ENCODE results near the gene NR2C2. TPM values are rescaled to one million over a fixed set of nuclear protein-coding genes. Genes with fewer than 3 reads are reported as not detected.

The NR2C2 gene
- total and polyA plus RNA-seq, 4 donors, result 3.3 to 21.8 (median 14.5) TPM

DNA sequence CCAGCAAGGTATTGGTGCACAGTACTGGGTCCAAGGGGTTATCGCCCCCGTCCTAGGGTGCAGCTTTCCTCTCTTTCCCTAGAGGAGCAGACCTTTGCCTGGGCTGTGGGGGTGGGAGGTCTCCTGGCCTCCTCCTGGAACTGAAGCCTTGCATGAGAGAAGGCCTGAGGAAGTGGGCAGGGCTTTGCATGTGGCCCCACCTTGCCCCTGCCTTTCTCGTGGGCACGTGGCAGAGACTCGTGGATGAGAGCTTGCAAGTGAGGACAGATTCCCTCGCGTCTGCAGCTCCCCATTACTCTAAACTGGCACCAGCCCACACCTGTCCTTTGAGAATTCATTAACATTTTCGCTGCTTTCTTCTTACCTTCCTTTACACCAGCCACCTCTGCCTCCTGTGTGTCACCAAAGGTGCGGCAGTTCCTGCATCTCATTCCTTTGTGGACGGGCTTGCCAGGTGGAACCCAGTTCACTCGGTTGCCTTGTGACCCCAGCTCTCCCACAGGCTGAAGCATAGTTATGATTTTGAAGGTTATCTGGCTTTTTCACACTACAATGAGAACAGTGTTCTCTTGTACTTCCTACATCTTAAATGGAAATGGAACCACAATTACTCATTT, 40.9 kb upstream of the NR2C2 start:
- no peak for DNase-seq (ENCODE audit: low spot score)

More for the DNA sequence above, 40.9 kb upstream of the NR2C2 start:
- Histone ChIP-seq H3K4me1 (ENCODE audit: control insufficient read depth in 4 of 4, insufficient read depth in 4 of 4, low read length in 3 of 4) (peaks cover 4 to 13% (median 10%) of the 10 kb centered on the region in 4 donors), H3K27ac (ENCODE audit: low read depth in 1 of 2, low read length in 2 of 2) (no peak overlapping the region), H3K9me3 (ENCODE audit: control insufficient read depth in 4 of 4, low read length in 3 of 4) (peaks cover 0 to 5% (median 0%) of the 10 kb centered on the region in 4 donors), H3K27me3 (ENCODE audit: control insufficient read depth in 4 of 4, insufficient read depth in 4 of 4, low read length in 3 of 4) (no peaks in the 10 kb centered on the region), H3K9ac (ENCODE audit: low read depth in 1 of 2, low read length in 2 of 2) (no peak overlapping the region), H3K4me3 (ENCODE audit: low read depth in 1 of 3, low read length in 3 of 3) (no peak overlapping the region), H3K36me3 (ENCODE audit: control insufficient read depth in 4 of 4, insufficient read depth in 3 of 4, low read depth in 1 of 4, low read length in 3 of 4) (no peaks in the 10 kb centered on the region)
- TF ChIP-seq HNF4A (conservative IDR thresholded peaks at IDR 0.05) (no peak), ATF3 (IDR thresholded peaks at IDR 0.05) (no peak), HNF4G (IDR thresholded peaks at IDR 0.05) (no peak), YY1 (IDR thresholded peaks at IDR 0.05) (no peak), REST (IDR thresholded peaks at IDR 0.05) (no peak), JUND (IDR thresholded peaks at IDR 0.05) (no peak), NR2F2 (IDR thresholded peaks at IDR 0.05) (no peak), EGR1 (IDR thresholded peaks at IDR 0.05; ENCODE audit: low read depth in 2 of 2) (no peak), GABPA (IDR thresholded peaks at IDR 0.05 in 1 of 2, conservative IDR thresholded peaks at IDR 0.05 in 1 of 2) (no peak), CTCF (IDR thresholded peaks at IDR 0.05; ENCODE audit: low read depth, low read length, missing input control) (no peak), FOXA2 (IDR thresholded peaks at IDR 0.05) (no peak), FOXA1 (IDR thresholded peaks at IDR 0.05) (no peak), RAD21 (IDR thresholded peaks at IDR 0.05) (no peak), SP1 (IDR thresholded peaks at IDR 0.05) (no peak), TAF1 (conservative IDR thresholded peaks at IDR 0.05) (no peak)
- TF ChIP-seq, protein P1, sequence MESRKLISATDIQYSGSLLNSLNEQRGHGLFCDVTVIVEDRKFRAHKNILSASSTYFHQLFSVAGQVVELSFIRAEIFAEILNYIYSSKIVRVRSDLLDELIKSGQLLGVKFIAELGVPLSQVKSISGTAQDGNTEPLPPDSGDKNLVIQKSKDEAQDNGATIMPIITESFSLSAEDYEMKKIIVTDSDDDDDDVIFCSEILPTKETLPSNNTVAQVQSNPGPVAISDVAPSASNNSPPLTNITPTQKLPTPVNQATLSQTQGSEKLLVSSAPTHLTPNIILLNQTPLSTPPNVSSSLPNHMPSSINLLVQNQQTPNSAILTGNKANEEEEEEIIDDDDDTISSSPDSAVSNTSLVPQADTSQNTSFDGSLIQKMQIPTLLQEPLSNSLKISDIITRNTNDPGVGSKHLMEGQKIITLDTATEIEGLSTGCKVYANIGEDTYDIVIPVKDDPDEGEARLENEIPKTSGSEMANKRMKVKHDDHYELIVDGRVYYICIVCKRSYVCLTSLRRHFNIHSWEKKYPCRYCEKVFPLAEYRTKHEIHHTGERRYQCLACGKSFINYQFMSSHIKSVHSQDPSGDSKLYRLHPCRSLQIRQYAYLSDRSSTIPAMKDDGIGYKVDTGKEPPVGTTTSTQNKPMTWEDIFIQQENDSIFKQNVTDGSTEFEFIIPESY (IDR thresholded peaks at IDR 0.05), result no peak
- TF ChIP-seq, protein P2, sequence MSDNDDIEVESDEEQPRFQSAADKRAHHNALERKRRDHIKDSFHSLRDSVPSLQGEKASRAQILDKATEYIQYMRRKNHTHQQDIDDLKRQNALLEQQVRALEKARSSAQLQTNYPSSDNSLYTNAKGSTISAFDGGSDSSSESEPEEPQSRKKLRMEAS (IDR thresholded peaks at IDR 0.05), result no peak
- 87% methylated on average over 11 of the region's 11 CpGs for WGBS
